HG03571 (cell line): ENCODE measurements around the gene ILKAP.
"Not testable (repeated sequence)": the region's sequence is repeated elsewhere in the genome, so short reads cannot be mapped to it uniquely, and the experiment has no call there.

ENCODE experiments used
- ATAC-seq: cut with Tn5 transposase; IDR thresholded peaks from one replicate; pipeline ENCODE4 v1.9.1; 2021; ENCODE audit not compliant: unreplicated experiment

Gene ILKAP

DNA sequence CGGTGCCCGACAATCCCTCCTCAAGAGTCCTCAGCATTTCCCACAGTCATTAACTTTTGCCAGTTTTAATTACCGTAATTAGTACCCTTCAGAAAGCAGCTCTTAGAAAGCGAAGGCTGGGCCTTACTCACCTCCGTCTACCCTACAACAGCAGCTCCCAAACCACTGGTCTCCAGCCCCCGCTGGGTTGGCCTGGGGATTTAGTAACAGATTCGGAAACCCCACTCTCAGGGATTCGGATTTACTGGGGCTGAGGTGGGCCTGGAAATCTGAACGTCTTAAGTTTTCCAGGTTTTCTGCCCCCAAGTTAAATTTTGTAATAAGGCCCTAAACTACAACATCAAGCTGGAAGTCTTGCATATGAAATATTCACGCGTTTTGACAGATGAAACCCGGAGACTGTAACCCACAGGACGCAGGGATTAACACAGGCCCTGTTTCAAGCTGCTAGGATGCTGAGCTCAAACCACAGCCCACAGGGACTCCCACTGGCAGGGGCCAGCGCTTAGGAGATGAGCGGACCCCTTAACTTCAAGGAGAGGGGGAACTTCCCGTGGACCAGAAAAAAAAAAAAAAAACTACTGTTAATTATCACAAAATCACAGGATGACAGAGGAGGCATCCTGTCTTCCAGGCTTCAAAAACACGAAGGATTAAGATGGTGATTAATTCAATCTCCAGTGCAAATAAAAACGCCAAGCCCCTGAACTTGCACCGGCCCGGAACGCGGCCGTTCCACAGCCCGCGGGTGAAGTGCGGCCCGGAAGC is 985 bp downstream of the ILKAP start:
- no peak for ATAC-seq

DNA sequence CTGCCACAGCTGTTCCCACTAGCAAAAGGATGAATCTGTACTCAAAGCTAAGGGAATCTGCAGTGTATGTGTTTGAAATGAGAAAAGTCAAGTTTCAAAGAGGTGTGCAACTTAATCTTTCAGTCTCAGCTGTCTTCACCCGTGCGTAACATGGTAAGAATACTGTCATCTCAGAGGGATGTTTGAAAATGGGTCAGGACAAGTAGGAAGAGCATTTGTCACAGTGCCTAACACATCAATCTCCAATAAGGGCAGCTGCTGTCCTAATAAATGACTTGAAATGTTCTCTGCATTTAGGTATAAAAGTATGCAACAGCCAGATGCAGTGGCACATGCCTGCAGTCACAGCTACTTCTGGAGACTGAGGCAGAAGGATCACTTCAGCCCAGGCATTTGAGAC is 13.1 kb downstream of the ILKAP start:
- no peak for ATAC-seq

DNA sequence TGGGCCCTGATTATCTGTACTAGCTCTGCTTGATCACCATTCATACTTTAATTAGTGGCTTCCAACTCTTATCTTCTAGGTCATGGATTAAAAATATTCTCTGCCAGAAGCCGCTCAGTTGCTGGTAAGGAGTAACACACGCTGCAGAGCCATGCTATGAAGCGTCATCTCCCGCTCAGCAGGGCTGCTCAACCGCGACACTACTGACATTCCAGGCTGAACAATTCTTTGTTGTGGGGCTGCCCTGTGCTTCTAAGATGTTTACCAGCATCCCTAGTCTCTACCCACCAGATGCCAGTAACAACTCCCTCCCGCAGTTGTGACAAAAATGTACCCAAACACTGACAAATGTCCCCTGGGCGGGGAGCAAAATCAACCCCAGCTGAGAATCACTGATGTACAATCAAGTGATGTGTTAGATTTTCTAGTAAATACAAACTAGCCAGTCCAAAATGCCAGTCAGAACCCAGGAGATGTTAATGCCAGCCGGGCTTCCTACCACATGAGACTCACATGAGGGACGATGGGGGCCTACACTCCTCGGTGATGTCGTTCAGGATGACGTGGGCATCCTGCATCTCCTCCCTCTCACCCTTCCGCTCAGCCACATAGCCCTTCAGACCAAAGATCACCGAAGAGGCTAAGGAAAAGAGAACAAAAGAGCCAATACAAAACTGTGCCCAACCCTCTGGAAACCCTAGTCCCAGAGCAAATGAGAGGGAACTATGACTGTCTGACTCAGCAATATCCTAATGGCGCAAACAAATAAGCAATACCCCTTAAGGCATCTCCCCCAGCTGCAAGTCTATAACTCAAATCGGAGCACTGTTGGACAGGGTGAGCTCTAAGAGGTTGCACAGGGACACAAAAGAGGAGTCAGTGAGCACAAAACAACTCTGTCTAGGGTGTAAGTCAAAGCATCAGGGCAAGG is 15.6 kb downstream of the ILKAP start:
- ATAC-seq = no peak

DNA sequence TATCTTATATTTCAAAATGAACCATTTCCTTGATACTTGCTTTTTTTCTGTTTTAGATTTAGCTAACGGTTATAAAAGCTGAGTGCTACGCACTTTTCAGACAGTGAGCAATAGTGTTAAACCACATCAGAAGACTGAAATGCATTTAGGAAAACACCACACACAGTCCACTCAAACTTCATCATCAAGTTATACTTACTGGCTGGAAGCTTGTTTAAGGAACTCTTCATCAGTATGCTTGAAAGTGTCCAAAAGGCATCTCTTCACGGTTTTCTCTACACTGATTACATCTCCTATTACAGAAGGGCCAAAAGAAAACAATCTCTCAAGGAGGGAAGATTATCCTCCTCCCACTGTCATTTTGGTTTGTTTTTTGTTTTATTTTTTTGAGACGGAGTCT is 19.7 kb downstream of the ILKAP start:
- ATAC-seq = no peak

DNA sequence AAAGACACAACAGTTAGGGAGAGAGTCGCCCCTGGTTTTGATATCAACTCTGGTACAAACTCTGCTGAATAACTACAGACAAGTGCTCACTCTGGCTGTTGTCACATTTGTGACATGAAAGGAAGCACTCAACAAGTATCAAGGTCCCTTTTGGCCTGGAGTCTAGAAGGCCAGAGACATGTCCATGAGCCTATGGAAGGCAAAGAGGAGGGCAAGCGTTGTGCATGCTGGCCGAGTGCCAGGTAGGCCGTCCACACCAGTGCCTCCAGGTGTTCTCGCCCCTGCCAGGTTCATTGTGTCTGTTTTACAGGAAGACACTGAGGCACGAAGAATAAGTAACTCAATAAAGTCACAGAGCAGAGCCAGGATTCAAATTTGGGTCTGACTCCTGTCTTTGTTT is 21.1 kb downstream of the ILKAP start:
- no peak for ATAC-seq

DNA sequence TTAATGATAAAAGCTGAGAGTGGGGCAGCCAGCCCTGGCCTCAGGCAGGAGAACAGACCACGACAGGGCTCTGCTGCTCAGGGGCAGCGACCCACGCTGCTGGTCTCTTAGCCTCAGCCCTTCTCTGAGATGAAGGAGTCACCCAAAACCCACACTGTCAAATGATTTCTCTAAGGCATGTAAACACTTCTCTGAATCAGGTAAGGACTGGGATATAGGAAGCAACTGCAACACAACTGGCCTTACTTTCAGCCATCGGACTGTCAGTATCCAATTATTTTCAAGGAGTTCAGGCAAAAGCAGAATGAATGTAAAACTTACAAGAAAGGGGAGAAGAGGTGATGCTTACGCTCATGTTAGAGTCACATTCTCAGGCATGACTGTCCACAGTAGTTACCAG is 22.9 kb downstream of the ILKAP start:
- no peak for ATAC-seq

DNA sequence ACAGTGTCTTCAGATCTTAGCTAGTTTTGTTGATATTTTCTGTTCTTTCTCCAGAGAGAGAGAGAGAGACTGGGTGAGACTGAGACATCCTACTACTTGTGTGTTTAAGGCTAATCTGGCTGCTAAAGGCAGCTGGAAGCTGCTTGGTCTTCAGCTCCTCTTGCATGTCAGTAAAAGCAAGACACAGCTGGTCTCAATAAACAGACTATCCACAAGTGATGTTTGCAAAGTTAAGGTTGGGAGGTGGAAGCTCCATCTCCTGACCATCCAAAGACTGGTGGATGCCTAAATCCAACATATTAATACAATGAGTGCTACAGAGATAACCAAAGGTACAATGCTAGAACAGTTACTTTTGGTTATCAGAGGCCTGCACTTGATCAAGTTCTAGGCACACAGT is 26.9 kb downstream of the ILKAP start:
- no peak for ATAC-seq

DNA sequence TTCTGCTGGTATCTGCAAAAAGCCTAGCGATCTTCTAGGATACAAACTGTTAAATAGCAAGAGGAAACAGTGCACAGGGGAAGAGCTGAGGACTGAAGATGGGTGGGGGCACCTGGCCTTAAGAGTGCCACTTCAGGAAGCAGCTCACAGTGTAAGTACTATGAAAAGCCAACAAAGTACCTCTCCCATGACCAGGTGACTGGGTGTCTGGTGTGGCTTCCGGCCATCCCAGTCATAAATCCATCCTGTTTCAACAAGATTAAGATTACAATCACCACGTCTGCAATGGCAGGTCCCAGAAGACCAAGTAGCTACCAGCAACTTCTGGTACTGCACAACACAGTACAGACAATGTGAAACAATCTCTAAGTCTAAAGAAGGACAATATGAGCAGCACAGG is 28.8 kb downstream of the ILKAP start:
- no peak for ATAC-seq

DNA sequence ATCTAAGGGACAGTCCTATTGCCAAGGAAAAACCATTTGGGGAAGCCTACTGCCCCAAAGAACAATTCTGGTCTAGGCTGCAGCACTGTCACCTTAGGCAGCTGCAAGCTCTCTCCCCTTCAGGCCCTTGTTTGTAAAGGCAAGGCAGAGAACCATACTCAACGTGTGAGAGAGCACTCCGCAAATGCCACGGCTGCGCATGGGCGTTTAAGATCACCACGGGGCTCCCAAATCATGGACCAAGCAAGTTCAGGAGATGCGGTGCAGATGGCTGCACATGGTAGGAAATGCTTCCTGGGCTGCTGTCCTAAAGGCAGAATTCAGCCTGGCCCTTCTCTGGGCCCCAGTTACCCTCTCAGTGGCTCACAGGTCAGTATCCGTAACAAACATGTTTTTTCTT is 29.2 kb downstream of the ILKAP start:
- ATAC-seq = no peak

DNA sequence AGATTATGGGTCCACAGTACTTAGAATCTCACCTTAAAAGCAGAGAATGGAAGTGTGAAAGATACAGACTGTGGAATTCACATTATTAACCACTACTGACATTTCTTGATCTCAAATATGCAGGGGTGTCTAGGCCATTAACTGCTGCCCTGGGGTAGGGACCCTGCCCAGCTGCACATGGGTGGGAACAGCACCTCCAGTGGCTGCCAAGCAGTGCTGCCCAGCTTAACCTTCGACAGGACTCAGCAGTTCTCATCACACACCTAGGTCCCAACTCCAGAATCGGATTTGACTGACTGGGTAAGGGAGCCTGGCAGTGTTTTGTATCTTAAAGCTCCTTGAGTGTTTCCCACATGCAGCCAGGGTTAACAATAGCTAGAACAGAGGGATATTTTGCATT is 29.8 kb downstream of the ILKAP start:
- no peak for ATAC-seq

DNA sequence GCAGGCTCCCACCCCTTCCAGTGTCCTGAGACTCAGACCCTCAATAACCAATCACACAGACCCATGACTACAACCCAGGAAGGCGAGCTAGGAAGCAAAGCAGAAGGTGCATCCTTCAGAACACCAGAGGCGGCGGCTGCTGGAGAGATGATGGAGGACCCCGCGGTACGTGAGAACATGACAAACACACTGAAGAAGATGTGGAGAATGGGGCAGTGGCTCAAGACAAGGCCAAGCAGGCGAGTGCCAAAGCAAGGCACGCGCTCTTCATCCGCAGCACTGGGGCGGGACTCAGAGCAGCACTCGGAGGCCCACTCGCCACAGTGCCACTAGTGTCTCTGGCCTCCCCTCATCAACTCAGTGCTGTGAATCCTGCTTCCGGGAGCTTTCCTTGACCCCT is 31.1 kb downstream of the ILKAP start:
- ATAC-seq = no peak

DNA sequence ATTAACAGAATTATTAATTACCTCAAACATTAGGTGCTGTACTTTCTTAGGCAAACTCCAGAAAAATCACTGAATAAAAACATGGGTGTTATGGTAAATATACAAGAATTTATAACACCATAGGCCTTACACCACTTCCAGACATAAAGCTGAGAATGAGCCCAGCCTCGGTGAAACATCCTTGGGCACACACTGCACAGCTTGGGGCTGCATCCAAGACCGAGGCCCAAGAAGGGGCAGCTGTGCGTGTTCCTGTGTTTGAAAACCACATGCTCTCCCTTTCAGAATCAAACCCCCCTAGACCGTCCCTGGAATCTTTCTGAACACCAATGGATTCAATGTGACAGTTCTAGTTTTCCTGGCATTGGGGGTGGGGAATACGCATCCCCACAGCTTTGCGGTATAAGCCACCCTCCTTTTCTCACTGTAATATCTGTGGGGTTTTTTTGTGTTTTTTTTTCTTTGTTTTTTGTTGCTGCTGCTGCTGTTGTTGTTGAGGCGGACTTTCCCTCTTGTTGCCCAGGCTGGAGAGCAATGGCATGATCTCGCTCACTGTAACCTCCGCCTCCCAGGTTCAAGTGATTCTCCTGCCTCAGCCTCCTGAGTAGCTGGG is 31.8 kb downstream of the ILKAP start:
- no peak for ATAC-seq

DNA sequence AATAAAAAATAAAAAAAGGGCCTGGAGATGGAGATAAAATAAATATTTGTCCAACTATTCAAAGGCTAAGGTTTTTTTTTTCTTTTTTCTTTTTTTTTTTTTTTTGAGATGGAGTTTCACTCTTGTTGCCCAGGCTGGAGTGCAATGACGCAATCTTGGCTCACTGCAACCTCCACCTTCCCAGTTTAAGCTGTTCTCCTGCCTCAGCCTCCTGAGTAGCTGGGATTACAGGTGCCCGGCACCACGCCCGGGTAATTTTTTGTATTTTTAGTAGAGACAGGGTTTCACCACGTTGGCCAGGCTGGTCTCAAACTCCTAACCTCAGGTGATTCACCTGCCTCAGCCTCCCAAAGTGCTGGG is 32.4 kb downstream of the ILKAP start:
- ATAC-seq = not testable (repeated sequence)

DNA sequence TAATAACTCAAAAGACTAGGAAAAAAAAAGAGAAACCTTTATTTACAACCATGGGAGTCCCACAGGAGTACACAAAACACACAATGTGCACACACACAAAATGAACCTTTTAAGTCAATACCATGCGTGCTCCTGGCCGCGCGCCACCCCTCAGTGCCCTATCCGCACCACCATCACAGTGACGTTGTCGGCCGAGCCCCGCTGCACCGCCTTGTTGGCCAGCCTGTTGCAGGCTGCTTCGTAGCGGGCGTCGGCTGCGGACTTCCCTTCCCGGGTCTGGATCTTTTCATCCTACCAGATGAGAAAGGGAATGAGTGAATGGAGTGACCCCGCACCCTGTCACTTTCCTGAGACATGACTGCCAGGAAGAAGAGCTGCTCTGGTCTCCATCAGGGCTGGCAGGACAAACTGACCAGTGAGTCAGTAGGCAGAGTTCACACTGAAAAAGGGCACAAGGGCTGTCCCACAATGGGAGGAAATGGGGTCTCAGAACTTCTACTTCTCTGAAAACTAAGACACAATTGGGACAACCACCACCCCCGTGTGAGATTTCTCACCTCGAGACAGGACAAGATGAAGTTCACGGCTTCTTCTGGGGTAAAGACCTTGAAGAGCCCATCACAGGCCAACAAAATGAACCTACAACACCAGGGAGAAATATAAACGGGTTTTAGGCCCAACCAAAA is 33.0 kb downstream of the ILKAP start:
- no peak for ATAC-seq

DNA sequence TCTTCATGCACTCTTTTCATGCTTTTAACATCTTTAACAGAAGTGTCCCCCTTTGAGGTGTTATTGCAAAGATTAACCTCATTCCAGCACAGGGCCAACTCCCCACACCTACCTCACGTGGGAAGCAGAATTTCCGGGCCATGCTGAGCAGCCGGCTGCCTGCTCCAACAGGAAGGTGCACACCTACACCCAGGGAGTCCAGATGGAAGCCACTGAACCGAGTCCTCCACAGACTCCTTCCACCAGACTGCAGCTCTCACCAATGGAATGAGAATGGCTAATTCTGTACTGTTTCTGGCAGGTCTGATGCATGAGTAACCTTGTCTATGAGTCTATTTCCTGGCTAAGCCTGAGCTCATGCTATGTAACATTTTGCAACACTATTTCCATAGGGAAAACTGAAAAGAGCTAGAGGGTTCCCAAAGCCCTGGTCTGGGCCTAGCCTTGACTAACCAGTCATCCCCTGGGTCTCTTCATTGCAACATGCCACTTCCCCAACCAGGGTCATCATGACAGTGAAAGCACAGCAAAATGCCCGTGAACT is 33.7 kb downstream of the ILKAP start:
- no peak for ATAC-seq

DNA sequence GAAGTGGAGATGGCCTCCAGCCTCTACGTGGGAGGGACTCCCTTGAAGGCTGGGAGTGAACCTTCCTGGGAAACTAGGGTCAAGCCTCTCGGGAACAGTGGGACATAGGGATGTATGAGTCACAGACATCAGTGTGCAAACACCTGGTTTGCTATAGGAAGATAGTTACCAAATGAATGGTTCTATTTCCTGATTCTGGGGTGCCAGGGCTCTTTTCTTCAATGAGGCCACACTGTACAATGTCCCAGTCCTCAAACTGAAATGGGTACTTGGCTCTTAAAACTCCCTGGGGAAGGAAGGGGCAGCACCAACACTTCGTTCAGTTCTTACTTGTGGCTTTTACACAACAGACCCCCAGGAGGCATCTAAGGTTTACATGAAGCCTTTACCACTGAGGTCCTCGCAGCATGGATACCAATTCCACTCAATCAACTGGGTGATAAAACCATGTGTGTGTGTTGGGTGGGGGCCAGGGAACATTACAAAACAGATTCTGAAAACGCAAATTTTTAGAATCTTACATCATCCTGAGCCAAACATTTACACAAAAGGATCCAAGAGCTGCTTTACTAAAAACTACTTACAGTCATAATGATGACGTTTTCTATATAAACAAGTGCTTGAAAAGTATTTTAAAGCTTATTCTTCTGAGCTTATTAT is 34.3 kb downstream of the ILKAP start:
- no peak for ATAC-seq

DNA sequence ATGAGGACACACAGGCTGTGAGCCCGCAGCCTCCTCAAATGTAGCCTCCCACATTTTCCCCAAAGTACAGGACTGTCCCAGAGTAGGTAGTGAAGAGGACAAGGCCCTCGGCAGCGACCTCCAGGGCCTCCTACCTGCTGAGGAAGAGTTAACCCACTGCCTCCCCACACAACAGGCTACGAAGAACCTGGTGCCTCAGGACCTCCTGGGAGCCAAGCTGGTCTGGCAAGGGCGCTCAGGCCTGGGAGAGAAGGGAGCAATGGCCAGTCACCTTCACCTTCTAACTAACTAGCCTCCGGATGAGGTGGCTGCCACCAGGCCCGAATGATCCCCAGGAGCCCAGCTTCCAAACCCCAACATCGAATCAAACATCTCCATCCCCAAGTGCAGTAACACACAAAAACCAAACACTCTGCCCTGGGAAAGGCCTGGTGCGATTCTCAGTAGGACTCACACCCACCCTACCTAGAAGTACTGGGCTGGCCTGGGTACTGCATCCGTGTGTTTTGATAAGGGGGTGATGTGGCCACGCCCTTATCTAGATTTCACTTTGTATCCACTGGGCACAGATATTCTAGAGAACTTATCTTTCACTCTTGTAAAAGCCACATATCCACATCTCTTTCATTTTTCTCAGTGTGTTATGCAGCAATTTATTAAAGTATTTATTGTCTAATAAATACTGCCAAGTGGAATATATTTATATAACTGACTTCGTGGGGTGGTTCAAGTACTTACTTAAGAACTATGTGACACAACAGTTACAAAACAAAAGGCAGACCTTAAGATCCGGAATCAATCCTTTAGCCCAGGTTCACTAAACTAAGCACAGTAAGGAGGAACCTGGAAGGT is 35.1 kb downstream of the ILKAP start:
- no peak for ATAC-seq

DNA sequence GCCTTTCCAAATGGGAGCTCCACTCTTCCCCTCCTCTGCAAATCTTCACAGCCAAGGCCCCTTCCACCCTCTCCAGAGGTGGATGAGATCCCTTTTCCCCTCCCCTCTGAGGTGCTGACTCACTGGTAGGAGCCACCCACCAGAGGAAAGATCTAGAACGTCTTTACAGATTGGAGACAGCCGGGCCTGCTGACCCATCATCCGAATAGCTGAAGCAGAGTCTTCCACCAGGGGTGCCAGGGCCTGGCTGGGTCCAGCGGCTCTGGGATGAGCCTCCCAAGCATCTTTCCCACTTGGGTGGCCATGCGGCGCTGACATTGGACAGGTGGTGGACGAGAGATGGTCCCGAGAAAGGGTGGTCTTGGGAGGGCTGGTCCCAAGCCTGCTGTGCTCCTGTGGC is 35.7 kb downstream of the ILKAP start:
- no peak for ATAC-seq

DNA sequence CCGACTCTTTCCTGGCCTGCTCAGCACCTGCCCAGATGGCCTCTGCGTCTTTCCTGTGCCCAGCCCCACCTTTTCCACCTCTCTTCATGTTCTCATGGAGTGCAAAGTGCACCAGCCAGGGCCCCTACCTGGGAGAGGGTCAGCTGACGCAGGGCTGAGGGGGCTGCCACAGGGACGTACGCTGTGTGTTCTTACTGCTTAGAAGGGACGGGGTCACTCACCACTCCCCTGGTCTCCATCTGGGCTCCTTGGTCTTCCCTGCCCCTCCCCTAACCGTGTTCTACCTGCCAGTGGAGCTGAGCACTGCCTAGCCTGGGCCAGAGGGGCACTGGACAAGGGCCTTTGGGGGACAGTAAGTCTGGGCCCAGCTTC is 36.2 kb downstream of the ILKAP start:
- ATAC-seq = no peak
